GM19463 (cell line): ENCODE measurements around the gene XG.
"Not testable (repeated sequence)": the region's sequence is repeated elsewhere in the genome, so short reads cannot be mapped to it uniquely, and the experiment has no call there.

Experiments
- ATAC-seq: cut with Tn5 transposase; IDR thresholded peaks from one replicate; pipeline ENCODE4 v1.9.1; 2021; ENCODE audit warnings: mild to moderate bottlenecking, moderate library complexity; ENCODE audit not compliant: unreplicated experiment

Gene XG

GRCh38 chrX:2732649-2733048 is 19.2 kb upstream of the XG start:
- ATAC-seq = no peak

- no peak for ATAC-seq
These were observed 18.6 kb upstream of the XG start for GRCh38 chrX:2733286-2733685.

- ATAC-seq = no peak
These were observed 16.6 kb upstream of the XG start for GRCh38 chrX:2735270-2735669.

GRCh38 chrX:2740672-2741071 is 11.2 kb upstream of the XG start:
- ATAC-seq = no peak

- no peak for ATAC-seq
These were observed 10.5 kb upstream of the XG start for GRCh38 chrX:2741386-2741785.

GRCh38 chrX:2746250-2746649 is 5.6 kb upstream of the XG start:
- ATAC-seq = not testable (repeated sequence)

GRCh38 chrX:2748171-2748814 is 3.5 kb upstream of the XG start:
- no peak for ATAC-seq

- no peak for ATAC-seq
These were observed 3.0 kb upstream of the XG start for GRCh38 chrX:2748815-2749188.

GRCh38 chrX:2751291-2751690 is 549 bp upstream of the XG start:
- ATAC-seq = no peak

- ATAC-seq = not testable (repeated sequence)
These were observed 601 bp downstream of the XG start for GRCh38 chrX:2752441-2752840.

- not testable (repeated sequence) for ATAC-seq
These were observed 3.4 kb downstream of the XG start for GRCh38 chrX:2755163-2755715.

GRCh38 chrX:2756548-2756947 is 4.7 kb downstream of the XG start:
- ATAC-seq = no peak

GRCh38 chrX:2761246-2761645 is 9.4 kb downstream of the XG start:
- no peak for ATAC-seq

- not testable (repeated sequence) for ATAC-seq
These were observed 10.8 kb downstream of the XG start for GRCh38 chrX:2762671-2763070.

GRCh38 chrX:2764766-2765548 is 13.1 kb downstream of the XG start:
- not testable (repeated sequence) for ATAC-seq

GRCh38 chrX:2765549-2765830 is 13.7 kb downstream of the XG start:
- ATAC-seq = no peak

- ATAC-seq = no peak
These were observed 15.1 kb downstream of the XG start for GRCh38 chrX:2766906-2767305.

- ATAC-seq = no peak
These were observed 16.0 kb downstream of the XG start for GRCh38 chrX:2767631-2768455.

GRCh38 chrX:2769615-2770014 is 17.8 kb downstream of the XG start:
- ATAC-seq = no peak

- ATAC-seq = not testable (repeated sequence)
These were observed 21.6 kb downstream of the XG start for GRCh38 chrX:2773166-2774055.

- ATAC-seq = no peak
These were observed 22.2 kb downstream of the XG start for GRCh38 chrX:2774057-2774456.
